HG03457 (cell line): ENCODE measurements around the gene THADA.

Experiments used
- ATAC-seq: cut with Tn5 transposase; IDR thresholded peaks from one replicate; pipeline ENCODE4 v1.9.1; 2021; ENCODE audit warnings: moderate number of reproducible peaks; ENCODE audit not compliant: unreplicated experiment

The THADA gene

DNA sequence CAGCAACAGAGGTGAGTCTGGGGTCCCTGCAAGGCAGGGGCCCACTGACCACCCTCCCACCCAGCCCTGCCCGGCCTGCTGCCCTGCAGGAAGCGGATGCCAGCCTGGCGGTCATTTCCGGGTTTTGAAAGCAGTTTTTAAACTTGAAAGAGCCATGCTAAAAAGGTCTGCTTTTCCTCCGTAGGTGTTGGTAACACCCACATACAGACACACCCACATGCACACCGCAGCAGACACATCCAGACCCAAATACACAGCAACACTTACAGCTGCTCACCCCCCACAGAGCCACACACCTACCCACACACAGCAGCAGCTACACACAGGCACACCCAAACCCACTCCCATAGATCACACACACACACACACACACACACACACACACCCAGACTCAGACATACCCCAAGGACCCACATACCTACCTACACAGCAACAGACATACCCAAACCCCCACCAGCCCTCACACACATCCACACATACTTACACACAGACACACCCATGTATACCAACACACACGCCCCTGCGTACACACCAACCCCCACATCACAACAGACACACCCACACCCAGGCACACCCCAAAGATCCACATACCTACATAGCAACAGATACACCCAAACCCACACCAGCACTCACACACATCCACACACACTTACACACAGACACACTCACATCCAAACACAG is 377.0 kb downstream of the THADA start:
- ATAC-seq = no peak

DNA sequence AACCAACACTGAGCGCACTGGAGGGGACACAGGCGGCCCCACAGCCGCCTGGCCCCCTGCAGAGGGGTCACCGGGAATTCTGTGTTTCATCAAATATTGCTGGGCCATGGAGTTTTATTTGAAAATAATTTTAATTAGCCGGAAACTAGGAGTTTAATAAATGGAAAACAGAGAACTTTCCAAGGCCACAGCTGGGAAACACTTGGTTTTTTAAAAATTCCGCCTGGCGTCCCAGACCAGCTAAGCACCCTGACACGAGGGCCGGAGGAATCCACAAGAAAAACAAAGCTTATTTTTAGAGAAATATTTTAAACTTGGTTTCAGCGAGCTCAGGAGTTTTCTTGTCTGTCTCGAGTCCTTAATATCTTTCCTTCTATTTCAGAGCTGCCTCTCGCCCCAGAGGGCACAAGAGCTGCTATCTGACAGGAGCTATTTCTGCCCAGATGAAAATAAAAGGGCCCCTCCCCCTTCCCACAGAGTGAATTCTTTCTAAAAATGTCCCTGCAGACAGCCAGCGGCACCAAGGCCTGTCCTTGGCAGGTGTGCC is 377.6 kb downstream of the THADA start:
- no peak for ATAC-seq

DNA sequence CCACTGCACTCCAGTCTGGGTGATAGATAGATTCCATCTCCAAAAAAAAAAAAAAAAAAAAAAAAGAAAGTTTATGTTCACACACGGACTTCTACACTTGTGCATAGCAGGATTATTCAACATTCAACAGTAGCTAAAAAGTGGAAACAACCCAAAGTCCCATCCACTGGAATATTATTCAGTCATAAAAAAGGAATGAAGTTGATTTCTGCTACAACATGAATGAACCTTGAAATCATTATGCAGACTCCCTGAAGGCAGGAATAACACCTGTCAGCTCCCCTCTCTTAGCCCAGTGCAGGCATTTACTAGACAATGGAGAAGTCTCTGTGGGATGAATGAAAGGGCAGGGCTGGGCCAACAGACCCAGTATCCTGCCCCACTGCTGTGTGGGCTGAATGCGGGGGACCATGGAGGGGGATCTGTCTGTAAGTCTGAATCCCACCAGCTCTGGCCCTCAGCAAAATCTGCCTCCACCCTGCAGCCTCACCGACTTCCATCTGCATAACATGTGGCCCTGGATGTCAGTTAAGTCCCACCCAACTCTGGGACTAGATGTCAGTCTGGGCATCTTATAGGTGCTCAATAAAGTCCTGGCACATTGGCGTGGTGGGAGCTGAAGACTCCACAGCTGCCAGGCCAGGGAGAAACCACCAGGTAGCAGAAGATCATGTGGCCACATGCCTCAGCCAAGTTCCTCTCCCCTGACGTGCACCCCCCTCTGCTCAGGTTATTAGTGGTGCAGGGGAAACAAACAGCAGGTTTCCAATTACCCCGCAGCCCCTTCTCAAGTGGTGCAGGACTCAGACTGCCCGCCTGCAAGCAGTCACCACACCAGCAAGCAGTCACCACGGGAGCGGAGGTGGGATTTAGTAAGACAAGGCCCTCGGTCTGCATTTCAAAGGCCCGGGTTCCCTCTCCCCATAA is 378.3 kb downstream of the THADA start:
- no peak for ATAC-seq

DNA sequence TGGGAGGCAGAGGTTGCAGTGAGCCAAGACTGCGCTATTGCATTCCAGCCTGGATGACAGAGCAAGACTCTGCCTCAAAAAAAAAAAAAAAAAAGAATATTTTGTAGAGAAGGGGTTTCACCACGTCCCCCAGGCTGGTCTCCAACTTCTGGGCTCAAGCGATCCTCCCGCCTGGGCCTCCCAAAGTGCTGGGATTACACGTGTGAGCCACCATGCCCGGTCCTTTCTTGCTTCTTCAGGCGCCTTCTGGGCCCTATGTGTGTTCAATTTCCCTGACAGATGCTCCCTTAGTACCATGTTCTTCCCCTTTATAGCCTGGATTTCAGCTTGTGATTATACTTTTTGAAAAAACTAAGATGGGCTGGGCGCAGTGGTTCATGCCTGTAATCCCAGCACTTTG is 379.2 kb downstream of the THADA start:
- ATAC-seq = no peak

DNA sequence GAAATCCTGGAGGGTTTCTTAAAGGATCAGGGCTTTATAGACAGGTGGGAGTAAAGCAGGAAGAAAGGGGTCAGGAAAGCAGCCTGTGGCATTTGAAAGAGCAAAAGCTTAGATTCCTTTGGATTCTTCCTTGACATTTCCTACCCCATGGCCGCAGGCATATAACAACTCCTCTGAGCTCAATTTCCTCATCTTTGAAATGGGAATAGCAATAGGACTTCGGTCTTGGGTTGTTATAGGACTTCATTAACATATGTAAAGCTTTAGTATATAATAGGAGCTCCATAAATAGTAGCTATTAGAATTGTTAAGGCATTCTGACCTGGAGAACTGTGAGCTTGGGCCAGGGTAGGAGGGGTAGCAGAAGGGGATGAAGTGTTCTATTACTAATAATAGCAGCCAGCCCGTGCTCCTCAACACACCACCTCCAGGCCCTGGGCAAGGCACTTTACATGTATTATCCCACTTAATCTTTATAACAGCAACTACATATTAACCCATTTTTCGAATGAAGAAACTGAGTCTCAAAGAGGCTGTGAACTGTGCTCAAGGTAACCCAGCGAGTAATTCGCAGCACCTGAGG is 380.1 kb downstream of the THADA start:
- ATAC-seq = no peak

DNA sequence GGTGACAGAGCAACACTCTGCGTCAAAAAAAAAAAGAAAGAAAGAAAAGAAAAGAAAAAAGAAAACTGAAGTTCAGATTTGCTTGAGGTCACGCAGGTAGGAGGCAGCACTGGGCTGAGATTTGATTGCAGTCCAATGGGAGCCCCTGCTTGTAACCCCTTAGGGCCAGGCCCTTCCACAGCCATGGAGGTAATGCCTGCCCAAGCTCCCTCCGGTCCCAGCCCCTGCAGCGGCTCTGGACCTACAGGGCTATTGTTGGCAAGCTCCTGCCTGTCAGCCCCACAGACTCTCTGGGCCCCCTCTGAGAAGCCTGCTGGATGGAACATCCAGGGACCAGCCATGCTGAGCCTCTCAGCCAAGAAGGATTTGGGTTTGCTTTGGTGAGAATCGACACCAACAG is 381.6 kb downstream of the THADA start:
- ATAC-seq = no peak

DNA sequence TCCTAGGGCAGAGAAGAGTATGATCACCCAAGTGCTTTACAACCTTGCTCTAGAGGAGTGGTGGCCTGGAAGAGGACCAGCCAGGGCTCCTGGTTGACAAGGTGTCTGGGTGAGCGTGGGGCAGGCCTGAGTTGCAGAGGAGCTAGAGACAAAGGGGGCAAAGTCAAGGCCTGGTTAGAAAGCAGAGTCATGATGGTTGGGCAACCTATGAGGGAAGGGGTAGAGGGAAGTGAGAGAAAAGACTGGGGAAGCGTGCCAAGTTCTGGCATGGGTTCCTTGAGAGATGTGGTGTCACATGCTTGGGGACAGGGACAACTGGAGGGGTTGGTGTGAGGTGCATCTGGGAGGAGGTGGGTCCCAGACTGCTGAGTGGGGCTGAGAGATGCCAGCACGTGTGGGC is 382.9 kb downstream of the THADA start:
- ATAC-seq = no peak

DNA sequence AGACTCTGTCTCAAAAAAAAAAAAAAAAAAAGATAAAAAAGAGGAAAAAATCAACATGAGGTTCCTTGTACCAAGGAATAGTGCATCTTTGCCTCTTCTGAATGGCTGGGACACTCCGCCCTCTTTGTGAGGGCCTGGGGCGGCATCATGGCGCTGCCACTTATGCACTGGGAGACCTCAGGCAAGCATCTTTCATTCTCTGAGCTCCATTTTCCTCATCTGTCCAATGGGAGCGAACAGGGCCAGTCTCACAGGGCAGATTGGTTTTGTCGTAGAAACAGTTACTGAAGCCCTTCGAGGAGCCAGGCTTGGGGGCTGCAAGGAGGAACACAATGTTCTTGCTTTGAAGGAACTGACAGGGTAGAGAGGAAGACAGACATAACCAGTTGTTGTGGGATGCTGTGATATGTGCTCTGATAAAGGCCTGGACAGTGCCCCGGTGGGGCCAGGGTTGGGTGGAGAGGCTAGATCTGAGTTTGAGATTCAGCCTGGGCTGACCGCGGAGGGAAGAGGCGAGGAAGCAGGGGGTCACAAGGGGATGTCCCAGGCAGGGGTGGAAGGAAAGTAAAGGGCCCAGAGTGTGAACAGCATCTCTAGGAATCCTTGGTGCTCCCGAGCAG is 383.5 kb downstream of the THADA start:
- no peak for ATAC-seq

DNA sequence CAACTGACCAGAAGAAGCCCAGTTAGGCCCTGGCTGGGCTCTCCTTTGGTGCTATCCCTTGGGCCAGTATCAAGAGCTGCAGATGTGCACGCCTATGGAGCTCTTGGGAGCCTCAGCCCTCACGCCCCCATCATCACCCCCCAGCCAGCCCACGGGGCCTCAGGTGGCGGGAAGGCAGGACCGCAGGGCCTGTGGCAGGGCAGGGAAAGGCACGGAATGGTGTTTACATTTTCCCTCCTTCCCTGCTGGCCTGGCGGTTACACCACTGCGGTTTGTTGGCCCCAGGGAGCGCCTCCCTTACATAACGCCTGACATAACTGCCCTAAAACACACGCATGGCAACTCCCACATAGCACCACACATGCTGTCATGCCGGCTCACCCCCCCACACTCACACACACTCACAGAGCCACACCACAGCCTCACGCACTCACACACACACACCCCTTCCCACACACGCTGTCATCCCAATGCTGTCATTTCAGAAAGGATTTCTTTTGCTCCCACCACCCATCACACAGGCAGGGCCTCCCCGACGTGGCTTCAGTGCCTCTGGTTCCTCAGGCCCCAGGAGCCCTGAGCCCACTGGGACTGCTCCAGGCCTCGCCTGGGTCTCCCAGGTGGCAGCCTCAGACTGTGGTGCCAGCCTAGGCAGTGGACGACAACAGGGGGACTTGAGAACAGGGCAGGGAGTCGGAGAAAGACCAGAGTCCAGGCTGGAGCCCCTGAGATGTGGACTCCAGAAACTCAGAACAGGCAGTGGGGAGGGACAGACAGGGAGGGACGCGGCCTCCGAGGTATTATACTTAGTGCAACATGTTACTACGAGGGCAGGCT is 385.2 kb downstream of the THADA start:
- ATAC-seq = no peak

DNA sequence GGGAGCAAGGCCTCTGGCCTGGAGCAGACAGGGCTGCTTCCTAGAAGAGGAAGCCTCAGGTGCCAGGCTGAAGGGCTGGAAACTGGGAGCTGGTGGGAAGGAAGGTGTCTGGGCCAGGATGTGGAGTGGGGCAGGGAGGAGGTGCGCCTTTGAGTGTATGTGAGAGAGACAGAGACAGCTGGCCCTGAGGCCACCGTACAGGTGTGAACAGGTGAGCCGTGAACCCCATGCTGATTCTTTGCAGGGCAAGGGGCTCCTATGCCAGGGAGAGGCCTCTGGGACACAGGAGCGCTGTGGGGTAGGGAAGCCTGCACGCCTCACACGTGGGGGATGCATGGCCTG is 385.7 kb downstream of the THADA start:
- ATAC-seq = no peak

DNA sequence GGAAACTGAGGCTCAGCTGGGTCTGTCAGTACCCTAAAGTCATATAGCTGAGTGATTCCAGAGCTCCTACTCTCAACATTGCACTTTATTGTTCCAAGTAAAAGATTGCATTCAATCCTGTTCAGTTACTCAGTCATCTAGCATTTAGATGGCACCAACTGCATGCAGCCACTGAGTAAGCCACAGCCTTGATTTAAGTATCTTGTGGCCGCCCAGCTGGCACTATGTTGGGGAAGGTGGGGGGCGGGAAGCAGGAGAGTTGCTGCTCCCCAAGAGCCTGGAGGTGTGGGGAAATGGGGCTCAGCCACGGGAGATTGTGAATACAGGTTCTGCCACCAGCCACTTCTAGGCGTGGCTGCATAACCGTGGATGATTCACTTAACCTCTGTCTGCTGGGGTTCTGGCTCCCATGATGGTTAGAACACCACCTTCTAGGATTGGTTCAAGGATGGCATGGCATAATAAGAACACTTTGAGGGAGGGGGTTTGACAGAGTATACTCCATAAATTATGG is 386.6 kb downstream of the THADA start:
- no peak for ATAC-seq

DNA sequence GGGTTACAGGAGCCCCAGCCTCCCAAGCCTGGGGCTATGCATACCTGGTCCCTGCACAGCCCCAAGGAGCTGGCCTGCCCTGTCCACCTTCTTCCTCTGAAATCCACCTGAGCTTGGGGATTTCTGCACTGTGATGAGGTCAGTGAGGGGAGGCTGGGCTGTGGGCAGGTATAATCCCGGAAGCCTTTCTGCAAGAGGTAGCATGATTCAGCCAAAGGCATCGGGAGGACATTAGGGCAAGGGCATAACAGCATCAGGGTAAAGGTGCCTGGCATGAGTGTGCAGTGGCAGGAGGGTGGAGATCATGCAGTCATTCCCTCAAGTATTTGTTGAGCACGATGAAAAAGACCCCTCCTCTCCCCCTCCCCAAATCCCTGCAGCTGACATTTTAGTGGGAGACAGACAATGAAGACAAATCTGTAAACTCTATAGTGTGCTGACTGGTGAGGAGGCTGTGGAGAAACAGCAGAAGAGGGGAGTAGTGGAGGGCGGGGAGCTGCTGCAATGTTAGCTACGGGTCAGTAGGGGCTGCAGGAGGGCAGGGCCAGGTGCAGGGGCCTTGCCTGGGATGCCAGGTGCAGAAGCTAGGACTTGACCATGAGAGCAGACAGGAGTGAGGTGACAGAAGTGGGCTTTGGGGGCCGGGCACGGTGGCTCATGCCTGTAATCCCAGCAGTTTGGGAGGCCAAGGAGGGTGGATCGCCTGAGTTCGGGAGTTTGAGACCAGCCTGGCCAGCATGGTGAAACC is 388.1 kb downstream of the THADA start:
- no peak for ATAC-seq

DNA sequence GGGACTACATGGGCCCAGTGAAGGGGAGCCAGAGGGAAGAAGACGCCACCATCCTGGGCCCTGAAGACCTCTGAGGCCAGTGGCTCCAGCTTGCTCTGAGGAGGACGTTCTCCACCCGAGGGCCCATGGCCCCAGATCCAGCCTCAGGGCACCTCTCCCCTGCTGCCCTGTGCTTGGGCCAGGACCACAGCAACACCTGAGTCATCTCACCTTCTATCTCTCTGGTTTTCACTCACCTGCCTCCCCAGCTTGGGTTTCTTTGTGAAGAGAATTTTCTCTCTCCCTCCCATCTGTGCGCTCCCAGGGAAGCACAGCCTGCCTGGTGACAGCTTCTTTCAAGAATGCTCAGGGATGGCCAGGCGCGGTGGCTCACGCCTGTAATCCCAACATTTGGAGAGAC is 389.2 kb downstream of the THADA start:
- no peak for ATAC-seq

DNA sequence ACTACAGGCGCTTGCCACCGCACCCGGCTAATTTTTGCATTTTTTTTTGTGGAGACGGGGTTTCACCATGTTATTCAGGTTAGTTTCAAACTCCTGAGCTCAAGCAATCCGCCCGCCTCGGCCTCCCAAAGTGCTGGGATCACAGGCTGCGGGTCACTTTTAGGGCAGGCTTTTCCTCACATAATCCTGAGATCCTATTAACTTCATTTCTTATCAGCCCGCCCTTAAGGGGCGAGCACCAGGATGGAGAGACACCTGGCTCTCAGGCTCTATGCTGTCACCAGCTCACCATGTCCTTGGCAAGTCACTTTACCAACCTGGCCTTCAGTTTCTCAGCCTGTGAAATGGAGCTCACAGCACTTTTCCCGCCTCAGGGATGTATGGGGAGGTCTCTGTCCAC is 392.5 kb downstream of the THADA start:
- ATAC-seq = no peak

DNA sequence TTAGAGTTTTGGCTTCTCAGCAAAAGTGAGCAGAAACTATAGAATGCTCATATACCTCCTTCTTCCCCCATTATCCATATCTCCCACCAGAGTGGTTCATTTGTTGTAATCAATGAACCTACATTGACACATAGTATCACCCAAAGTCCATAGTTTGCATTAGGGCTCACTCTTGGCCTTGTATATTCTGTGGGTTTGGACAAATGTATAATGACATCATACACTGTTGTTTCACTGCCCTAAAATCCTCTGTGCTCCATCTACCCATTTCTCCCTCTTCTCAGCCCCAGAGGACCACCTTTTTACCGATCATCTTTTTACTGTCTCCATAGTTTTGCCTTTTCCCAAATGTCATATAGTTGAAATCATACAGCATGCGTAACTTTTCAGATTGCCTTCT is 393.5 kb downstream of the THADA start:
- no peak for ATAC-seq

DNA sequence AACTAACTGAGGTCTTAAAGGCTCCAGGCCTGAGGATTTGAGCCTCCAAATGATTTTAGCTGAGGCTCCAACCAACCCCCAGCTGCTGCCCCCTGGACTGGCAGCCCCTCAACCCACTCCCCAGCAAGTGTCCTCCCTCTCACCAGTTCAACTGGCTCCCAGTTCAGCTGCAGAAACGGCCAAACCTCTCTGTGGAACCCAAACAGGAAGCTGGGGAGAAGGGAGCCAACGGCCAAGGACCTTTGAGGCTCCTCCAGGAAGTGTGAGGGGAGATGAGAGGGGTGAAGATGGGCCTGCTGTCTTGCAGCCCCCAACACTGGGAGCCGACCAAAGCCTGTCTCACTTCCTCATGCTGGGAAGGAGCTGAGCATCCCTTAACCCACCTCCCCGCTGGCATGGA is 394.3 kb downstream of the THADA start:
- ATAC-seq = no peak

DNA sequence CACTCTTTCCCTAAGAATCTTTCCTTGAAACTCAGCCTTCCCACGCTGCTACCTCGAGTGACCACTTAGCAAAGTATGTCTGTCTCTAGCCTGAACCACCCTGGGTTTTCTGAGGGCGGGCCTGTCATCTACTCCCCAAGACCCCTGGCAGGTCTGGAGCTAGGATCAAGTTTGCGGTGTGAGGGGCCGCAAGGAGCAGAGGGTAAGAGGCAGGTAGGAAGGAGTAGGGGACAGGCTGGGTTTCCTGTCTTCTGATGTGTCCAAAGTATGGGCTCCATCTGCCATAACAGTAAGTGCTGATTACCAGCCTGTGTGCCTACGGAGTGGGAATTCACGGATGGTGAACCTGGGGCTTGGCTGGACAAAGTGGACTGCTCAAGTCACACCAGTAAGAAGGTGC is 394.8 kb downstream of the THADA start:
- ATAC-seq = no peak

DNA sequence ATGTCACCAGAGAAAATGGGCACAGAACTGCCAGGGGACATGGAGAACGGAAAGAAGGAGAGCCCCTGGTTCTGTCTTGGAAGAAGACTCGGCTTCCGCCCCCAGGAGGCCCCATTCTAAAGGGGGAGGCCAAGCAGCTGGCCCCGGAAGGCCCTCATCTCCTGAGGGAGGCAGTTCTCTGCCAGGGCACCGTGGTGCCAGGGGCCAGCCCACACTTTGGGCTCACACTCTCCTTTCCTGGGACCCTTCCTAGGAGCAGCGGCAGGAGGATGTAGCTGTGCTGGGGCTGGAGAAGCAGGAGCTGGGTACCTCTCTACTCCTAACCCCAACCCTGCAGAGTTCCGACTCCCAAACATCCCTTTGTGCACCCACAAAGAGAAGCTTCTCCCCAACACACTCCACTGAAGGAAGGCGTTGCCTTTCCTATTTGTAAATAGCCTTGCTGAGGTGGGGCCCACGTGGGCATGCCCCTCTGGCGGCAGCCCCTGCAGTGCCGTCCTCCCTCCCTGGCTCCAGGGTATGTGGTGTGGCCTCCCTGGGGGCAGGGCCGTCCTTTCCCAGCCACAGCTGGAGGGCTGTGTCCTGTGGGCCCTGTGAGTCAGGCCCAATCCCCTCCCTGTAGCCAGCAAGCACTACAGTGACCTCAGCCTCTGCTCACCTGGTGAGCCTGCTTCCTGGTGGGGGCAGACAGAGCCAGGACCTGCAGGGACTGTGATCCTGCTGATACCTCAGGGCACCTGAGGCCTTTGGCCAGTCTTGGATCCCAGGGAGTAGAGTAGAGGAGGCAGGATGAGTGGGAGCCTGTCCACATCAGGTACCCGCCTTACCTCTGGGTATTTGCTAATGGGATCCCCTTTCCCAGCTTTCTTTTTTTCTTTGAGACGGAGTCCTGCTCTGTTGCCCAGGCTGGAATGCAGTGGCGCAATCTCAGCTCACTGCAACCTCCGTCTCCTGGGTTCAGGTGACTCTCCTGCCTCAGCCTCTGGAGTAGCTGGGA is 396.0 kb downstream of the THADA start:
- no peak for ATAC-seq
